K562 (cell line): ENCODE results near the gene RNU5D-1. TPM values are rescaled to one million over a fixed set of nuclear protein-coding genes. Genes with fewer than 3 reads are reported as not detected.

ENCODE experiments used
- BCL6 ChIP-seq: fragments of 250-450 bp; sonication (Bioruptor Pico); IDR thresholded peaks from 2 replicates; pipeline ENCODE4 v1.4.0; 2020
- C11orf30 ChIP-seq: fragments of 450-650 bp; IDR thresholded peaks from 2 replicates; pipeline ENCODE4 v1.6.1; 2016; ENCODE audit warnings: low read depth, mild to moderate bottlenecking
- CHD4 ChIP-seq: fragments of 200-600 bp; sonication (generic); IDR thresholded peaks from 3 replicates; pipeline ENCODE4 v1.6.1; 2012; ENCODE audit warnings: low read depth, mild to moderate bottlenecking, mixed read lengths, low read length, inconsistent platforms; ENCODE audit not compliant: insufficient read depth, insufficient replicate concordance, poor library complexity, severe bottlenecking
- CREBBP ChIP-seq: IDR thresholded peaks from one replicate; pipeline ENCODE4 v1.6.1; 2012; ENCODE audit warnings: low read depth, mild to moderate bottlenecking, control low read depth, inconsistent platforms, low read length
- ETS2 ChIP-seq: IDR thresholded peaks from 2 replicates; pipeline ENCODE4 v1.6.1; 2016; ENCODE audit warnings: borderline replicate concordance, missing genetic modification characterization, mild to moderate bottlenecking, moderate library complexity, missing compliant biosample characterization; ENCODE audit not compliant: poor library complexity, severe bottlenecking
- KLF1 ChIP-seq: fragments of 450-650 bp; IDR thresholded peaks from 2 replicates; pipeline ENCODE4 v1.6.1; 2016; ENCODE audit warnings: missing genetic modification characterization, missing compliant biosample characterization
- MYNN ChIP-seq, 2 experiments: sonication (generic); formaldehyde crosslinking in 1 of 2; IDR thresholded peaks; 2 replicates each; pipeline versions ENCODE4 v1.5.0 to v1.6.1; 2016 to 2020; ENCODE audit warnings: antibody characterized with exemption in 1 of 2, missing genetic modification reagents in 1 of 2
- RAD21 ChIP-seq, 2 experiments: fragments of 250-450 bp in 1 of 2; fragments of 450-650 bp in 1 of 2; sonication (Bioruptor Pico) in 1 of 2; formaldehyde crosslinking in 1 of 2; IDR thresholded peaks in 1 of 2; conservative IDR thresholded peaks in 1 of 2; 2 replicates each; pipeline versions ENCODE4 v1.4.0 to v1.8.0; 2020 to 2022; ENCODE audit warnings: mild to moderate bottlenecking in 2 of 2, moderate library complexity in 1 of 2
- RBBP5 ChIP-seq: fragments of 200-600 bp; sonication (generic); IDR thresholded peaks from 2 replicates; pipeline ENCODE4 v1.6.1; 2012; ENCODE audit warnings: borderline replicate concordance, mild to moderate bottlenecking, low read length, control low read depth, inconsistent platforms; ENCODE audit not compliant: insufficient read depth, poor library complexity, severe bottlenecking
- RBM25 ChIP-seq: fragments of 200-400 bp; formaldehyde crosslinking; IDR thresholded peaks from 2 replicates; pipeline ENCODE4 v1.6.1; 2018; ENCODE audit warnings: low read length, low read depth, moderate library complexity; ENCODE audit not compliant: severe bottlenecking
- SIN3A ChIP-seq, 2 experiments: fragments of 150-350 bp in 1 of 2; IDR thresholded peaks; 2 replicates each; pipeline ENCODE4 v1.6.1; 2011 to 2016; ENCODE audit warnings: borderline replicate concordance in 2 of 2, low read depth in 2 of 2, low read length in 2 of 2, mild to moderate bottlenecking in 2 of 2, moderate library complexity in 2 of 2; ENCODE audit not compliant: control insufficient read depth in 1 of 2
- TAF1 ChIP-seq: IDR thresholded peaks from 2 replicates; pipeline ENCODE4 v1.6.1; 2011; ENCODE audit warnings: mild to moderate bottlenecking, low read length, moderate library complexity; ENCODE audit not compliant: insufficient read depth, control insufficient read depth, severe bottlenecking; ENCODE audit errors: extremely low read depth
- TCF7L2 ChIP-seq: fragments of 150-350 bp; IDR thresholded peaks from 2 replicates; pipeline ENCODE4 v1.6.1; 2016; ENCODE audit warnings: low read depth, mild to moderate bottlenecking, low read length, moderate library complexity
- TCFL5 ChIP-seq: fragments of 250-450 bp; sonication (Bioruptor Pico); conservative IDR thresholded peaks from 2 replicates; pipeline ENCODE4 v1.6.1; 2021; ENCODE audit warnings: mild to moderate bottlenecking, moderate library complexity, matching md5 sums
- TSHZ1 ChIP-seq: fragments of 250-450 bp; sonication (Bioruptor Pico); IDR thresholded peaks from 2 replicates; pipeline ENCODE4 v1.4.0; 2020; ENCODE audit warnings: mild to moderate bottlenecking, moderate library complexity
- U2AF1 ChIP-seq: fragments of 200-400 bp; formaldehyde crosslinking; optimal IDR thresholded peaks from 2 replicates; pipeline ENCODE3; 2017; ENCODE audit warnings: mild to moderate bottlenecking, low read depth, low read length, moderate library complexity
- ZBTB49 ChIP-seq: sonication (generic); formaldehyde crosslinking; IDR thresholded peaks from 2 replicates; pipeline ENCODE4 v1.8.0; 2022; ENCODE audit warnings: missing genetic modification reagents, mild to moderate bottlenecking, borderline replicate concordance
- ZNF140 ChIP-seq: fragments of 250-450 bp; sonication (Bioruptor Pico); IDR thresholded peaks from 2 replicates; pipeline ENCODE4 v1.8.0; 2021; ENCODE audit warnings: moderate library complexity, mild to moderate bottlenecking, inconsistent platforms
- polyA plus RNA-seq, 8 experiments: library from polyadenylated mRNA; depleted of rRNA in 4 of 8; stranded (reverse) in 5 of 8; unstranded in 3 of 8; fragments of >200 nt; fragmentation: Nextera tagmentation in 2 of 8; fragmentation: Illumina TruSeq in 1 of 8; extraction: Ambion mirVana in 2 of 8; extraction: Trizol in 1 of 8; gene quantifications; 2 replicates each; pipeline versions ENCODE4 v1.2.1 to v1.2.3, GENCODE V29; 2011 to 2014; ENCODE audit warnings: inconsistent platforms in 1 of 8, missing spikeins in 1 of 8
- total RNA-seq, 7 experiments: library from RNA; depleted of rRNA in 6 of 7; stranded (reverse); fragments of >200 nt in 6 of 7; fragmentation: Illumina TruSeq in 2 of 7; extraction: Trizol in 2 of 7; gene quantifications; 2 replicates each; pipeline versions ENCODE4 v1.2.1 to v1.2.3, GENCODE V29; 2011 to 2021; ENCODE audit warnings: low replicate concordance in 1 of 7

RNU5D-1 gene
- total and polyA plus RNA-seq, 9 of the 15 experiments (the other 6 are each of a cell fraction or from before 2014, with no cell fraction given), result under 0.01 TPM; not detected in 8

GRCh38 chr1:44721485-44722361, 9.2 kb downstream of the RNU5D-1 start (continued):
- peak; percentile 85 for TF ChIP-seq KLF1 (tag)
- TF ChIP-seq BCL6 (CRISPR knock-in tag), result peak; percentile 89
- no peak for TF ChIP-seq ZNF140
- no peak for TF ChIP-seq RBBP5
- TF ChIP-seq TSHZ1 (CRISPR knock-in tag), result peak; percentile 33; the same call in 1 of the 2 replicates
- TF ChIP-seq TCF7L2, result no peak; the same call in 1 of the 2 replicates
- no peak for TF ChIP-seq CHD4
- TF ChIP-seq RAD21 (CRISPR knock-in tag; conservative IDR thresholded peaks at IDR 0.05 in 1 of 2, IDR thresholded peaks at IDR 0.05 in 1 of 2), result peak in 1 of 2 experiments; percentile 56; a peak in 2 of 4 replicates
- TF ChIP-seq TCFL5 (CRISPR knock-in tag), result peak; percentile 82
- TF ChIP-seq C11orf30, result no peak
- TF ChIP-seq RBM25, result peak; percentile 51
- peak; percentile 96 for TF ChIP-seq U2AF1
- peak; percentile 99 to 100 for TF ChIP-seq SIN3A (IDR thresholded peaks at IDR 0.05; ENCODE audit: borderline replicate concordance in 2 of 2, control insufficient read depth in 1 of 2, low read depth in 2 of 2, low read length in 2 of 2)
- TF ChIP-seq TAF1, result peak; percentile 89
- TF ChIP-seq MYNN (IDR thresholded peaks at IDR 0.05), result peak; percentile 97
- TF ChIP-seq MYNN (CRISPR knock-in tag; IDR thresholded peaks at IDR 0.05), result no peak
- TF ChIP-seq ETS2, result peak; percentile 14
- TF ChIP-seq CREBBP, result peak; percentile 100
- peak; percentile 98 for TF ChIP-seq ZBTB49
